SK-N-DZ (cell line): Measurements from ENCODE around the gene PHLPP2.

Experiments
- DNase-seq: peaks from one replicate; pipeline ENCODE4 v3.0.0-alpha.2; 2015; ENCODE audit warnings: low spot score

The PHLPP2 gene

GRCh38 chr16:71669926-71670536 lies 54.5 kb downstream of the PHLPP2 start:
- no peak for DNase-seq

GRCh38 chr16:71666928-71667707 lies 57.4 kb downstream of the PHLPP2 start:
- no peak for DNase-seq

GRCh38 chr16:71666264-71666663 lies 58.2 kb downstream of the PHLPP2 start:
- no peak for DNase-seq

- DNase-seq = no peak
Measured at GRCh38 chr16:71659471-71659870, 65.0 kb downstream of the PHLPP2 start.

GRCh38 chr16:71658771-71659170 lies 65.7 kb downstream of the PHLPP2 start:
- no peak for DNase-seq

- DNase-seq = no peak
Measured at GRCh38 chr16:71649704-71650103, 74.8 kb downstream of the PHLPP2 start.

GRCh38 chr16:71648921-71649320 lies 75.6 kb downstream of the PHLPP2 start:
- DNase-seq = no peak

GRCh38 chr16:71648162-71648561 lies 76.3 kb downstream of the PHLPP2 start:
- DNase-seq = peak; percentile 21

GRCh38 chr16:71647391-71647790 lies 77.1 kb downstream of the PHLPP2 start:
- no peak for DNase-seq

- DNase-seq = peak; percentile 20
Measured at GRCh38 chr16:71645450-71645849, 79.1 kb downstream of the PHLPP2 start.

GRCh38 chr16:71637398-71637797 lies 87.1 kb downstream of the PHLPP2 start:
- DNase-seq = no peak

GRCh38 chr16:71635632-71636031 lies 88.9 kb downstream of the PHLPP2 start:
- no peak for DNase-seq

- no peak for DNase-seq
Measured at GRCh38 chr16:71631776-71632175, 92.7 kb downstream of the PHLPP2 start.

- DNase-seq = no peak
Measured at GRCh38 chr16:71630808-71631207, 93.7 kb downstream of the PHLPP2 start.

GRCh38 chr16:71629278-71630016 lies 95.1 kb downstream of the PHLPP2 start:
- DNase-seq = no peak

GRCh38 chr16:71628810-71629209 lies 95.7 kb downstream of the PHLPP2 start:
- no peak for DNase-seq

GRCh38 chr16:71627731-71628181 lies 96.7 kb downstream of the PHLPP2 start:
- DNase-seq = no peak

- no peak for DNase-seq
Measured at GRCh38 chr16:71626858-71627213, 97.7 kb downstream of the PHLPP2 start.

- no peak for DNase-seq
Measured at GRCh38 chr16:71626018-71626857, 98.3 kb downstream of the PHLPP2 start, which contains the start of gene MARVELD3. TSS of gene MARVELD3 (plus strand) at chr16:71626184. CDS start at chr16:71626230, 46 bp downstream.

GRCh38 chr16:71625113-71625850 lies 99.2 kb downstream of the PHLPP2 start:
- no peak for DNase-seq

- DNase-seq = no peak
Measured at GRCh38 chr16:71623597-71623996, 100.9 kb downstream of the PHLPP2 start.
